HL-60 (cell line): ENCODE results near the gene MYEOV.

Source experiments
- CTCF ChIP-seq: IDR thresholded peaks from one replicate; pipeline ENCODE4 v1.5.1; 2011; ENCODE audit warnings: low read length, control low read depth, inconsistent platforms; ENCODE audit not compliant: insufficient read depth
- GABPA ChIP-seq: IDR thresholded peaks from 2 replicates; pipeline ENCODE4 v1.6.1; 2012; ENCODE audit warnings: low read depth
- POLR2AphosphoS5 ChIP-seq: IDR thresholded peaks from 2 replicates; pipeline ENCODE4 v1.6.1; 2012; ENCODE audit warnings: low read depth

GRCh38 chr11:69265911-69266510, 27.9 kb upstream of the MYEOV start:
- TF ChIP-seq CTCF (no peak), POLR2AphosphoS5 (no peak), GABPA (no peak)
